IPS-20b (cell line): ENCODE results near the gene PANX1.
"Not testable (repeated sequence)": the region's sequence is repeated elsewhere in the genome, so short reads cannot be mapped to it uniquely, and the experiment has no call there.

Experiments
- H3K27ac ChIP-seq: one replicate; pipeline ENCODE4 v1.5.1; 2013; ENCODE audit warnings: low read length
- H3K27me3 ChIP-seq: 2 replicates; pipeline ENCODE4 v1.6.1; 2013; ENCODE audit warnings: mild to moderate bottlenecking, low read length, inconsistent platforms; ENCODE audit not compliant: insufficient read depth
- H3K36me3 ChIP-seq: 2 replicates; pipeline ENCODE4 v1.6.1; 2013; ENCODE audit warnings: low read depth, mild to moderate bottlenecking, inconsistent platforms, low read length, moderate library complexity; ENCODE audit not compliant: insufficient read depth
- H3K4me1 ChIP-seq: 2 replicates; pipeline ENCODE4 v1.6.1; 2013; ENCODE audit warnings: mild to moderate bottlenecking, control low read depth, inconsistent platforms, low read length, moderate library complexity; ENCODE audit not compliant: insufficient read depth
- H3K4me3 ChIP-seq: 2 replicates; pipeline ENCODE4 v1.5.1; 2013; ENCODE audit warnings: mild to moderate bottlenecking, low read length, inconsistent platforms
- H3K9ac ChIP-seq: 2 replicates; pipeline ENCODE4 v1.6.1; 2013; ENCODE audit warnings: low read depth, mild to moderate bottlenecking, inconsistent platforms, low read length, moderate library complexity
- H3K9me3 ChIP-seq: 2 replicates; pipeline ENCODE4 v1.6.1; 2013; ENCODE audit warnings: mild to moderate bottlenecking, low read depth, low read length, inconsistent platforms; ENCODE audit not compliant: insufficient read depth

Gene PANX1

GRCh38 chr11:94111241-94111640, 17.4 kb upstream of the PANX1 start:
- no peaks in the 10 kb centered on the region for H3K36me3 ChIP-seq
- H3K9me3 ChIP-seq = peaks cover 10% of the 10 kb centered on the region; the same call in 1 of the 2 replicates
- H3K9ac ChIP-seq = no peak overlapping the region
- H3K4me1 ChIP-seq = peaks cover 7% of the 10 kb centered on the region
- H3K4me3 ChIP-seq = no peak overlapping the region
- no peaks in the 10 kb centered on the region for H3K27me3 ChIP-seq
- H3K27ac ChIP-seq = no peak overlapping the region

GRCh38 chr11:94111660-94112059, 17.0 kb upstream of the PANX1 start:
- H3K27me3 ChIP-seq = no peaks in the 10 kb centered on the region
- no peaks in the 10 kb centered on the region for H3K36me3 ChIP-seq
- H3K4me1 ChIP-seq = peaks cover 7% of the 10 kb centered on the region
- no peak overlapping the region for H3K27ac ChIP-seq
- H3K9ac ChIP-seq = no peak overlapping the region
- H3K9me3 ChIP-seq = peaks cover 10% of the 10 kb centered on the region; the same call in 1 of the 2 replicates
- no peak overlapping the region for H3K4me3 ChIP-seq

- no peaks in the 10 kb centered on the region for H3K27me3 ChIP-seq
- no peaks in the 10 kb centered on the region for H3K36me3 ChIP-seq
- H3K9ac ChIP-seq = peak overlapping the region; percentile 14; the same call in 1 of the 2 replicates
- H3K4me3 ChIP-seq = no peak overlapping the region
- H3K4me1 ChIP-seq = peaks cover 7% of the 10 kb centered on the region
- H3K9me3 ChIP-seq = peaks cover 10% of the 10 kb centered on the region; the same call in 1 of the 2 replicates
- H3K27ac ChIP-seq = no peak overlapping the region
Measured at GRCh38 chr11:94112206-94112953, 16.3 kb upstream of the PANX1 start.

GRCh38 chr11:94117197-94117574, 11.5 kb upstream of the PANX1 start:
- H3K9ac ChIP-seq = no peak overlapping the region
- no peak overlapping the region for H3K27ac ChIP-seq
- H3K4me3 ChIP-seq = no peak overlapping the region
- H3K27me3 ChIP-seq = no peaks in the 10 kb centered on the region
- H3K9me3 ChIP-seq = peaks cover 8% of the 10 kb centered on the region; the same call in 1 of the 2 replicates
- no peaks in the 10 kb centered on the region for H3K36me3 ChIP-seq
- H3K4me1 ChIP-seq = peaks cover 29% of the 10 kb centered on the region

GRCh38 chr11:94117871-94118270, 10.8 kb upstream of the PANX1 start:
- Histone ChIP-seq H3K9me3 (peaks cover 8% of the 10 kb centered on the region; the same call in 1 of the 2 replicates), H3K9ac (no peak overlapping the region), H3K4me3 (no peak overlapping the region), H3K27ac (peak overlapping the region; percentile 71), H3K4me1 (peaks cover 26% of the 10 kb centered on the region), H3K27me3 (no peaks in the 10 kb centered on the region), H3K36me3 (no peaks in the 10 kb centered on the region)

GRCh38 chr11:94119676-94120075, 9.0 kb upstream of the PANX1 start:
- Histone ChIP-seq H3K4me3 (0 out of 2 replicates have a peak overlapping the region, but pooled peaks have one; percentile 33), H3K4me1 (peaks cover 22% of the 10 kb centered on the region; the same call in 1 of the 2 replicates), H3K27ac (peak overlapping the region; percentile 71), H3K9ac (peak overlapping the region; percentile 32; the same call in 1 of the 2 replicates)
- H3K27me3 ChIP-seq, H3K9me3 ChIP-seq, H3K36me3 ChIP-seq: not testable (repeated sequence)

GRCh38 chr11:94120516-94120915, 8.1 kb upstream of the PANX1 start:
- Histone ChIP-seq H3K4me3 (peak overlapping the region; percentile 33; the same call in 1 of the 2 replicates), H3K9me3 (peaks cover 12% of the 10 kb centered on the region), H3K27ac (peak overlapping the region; percentile 86), H3K9ac (peak overlapping the region; percentile 45; the same call in 1 of the 2 replicates), H3K4me1 (peaks cover 22% of the 10 kb centered on the region; the same call in 1 of the 2 replicates)
- not testable (repeated sequence) for H3K27me3 ChIP-seq, H3K36me3 ChIP-seq

- Histone ChIP-seq H3K27ac (peak overlapping the region; percentile 86), H3K27me3 (no peaks in the 10 kb centered on the region), H3K36me3 (no peaks in the 10 kb centered on the region)
Measured at GRCh38 chr11:94120946-94121345, 7.7 kb upstream of the PANX1 start.

GRCh38 chr11:94125407-94126115, 3.1 kb upstream of the PANX1 start:
- H3K27me3 ChIP-seq = no peaks in the 10 kb centered on the region
- H3K9ac ChIP-seq = no peak overlapping the region
- peaks cover 4% of the 10 kb centered on the region for H3K9me3 ChIP-seq
- H3K4me1 ChIP-seq = peaks cover 15% of the 10 kb centered on the region; the same call in 1 of the 2 replicates
- no peak overlapping the region for H3K27ac ChIP-seq
- no peak overlapping the region for H3K4me3 ChIP-seq
- H3K36me3 ChIP-seq = no peaks in the 10 kb centered on the region

More at GRCh38 chr11:94120946-94121345, 7.7 kb upstream of the PANX1 start:
- Histone ChIP-seq H3K4me1 (peaks cover 22% of the 10 kb centered on the region; the same call in 1 of the 2 replicates), H3K9ac (peak overlapping the region; percentile 45; the same call in 1 of the 2 replicates), H3K4me3 (peak overlapping the region; percentile 33; the same call in 1 of the 2 replicates), H3K9me3 (peaks cover 12% of the 10 kb centered on the region)

GRCh38 chr11:94127638-94128037, 1.0 kb upstream of the PANX1 start:
- Histone ChIP-seq H3K4me3 (peak overlapping the region; percentile 98), H3K36me3 (no peaks in the 10 kb centered on the region), H3K9ac (peak overlapping the region; percentile 95; the same call in 1 of the 2 replicates), H3K27ac (peak overlapping the region; percentile 89), H3K9me3 (peaks cover 4% of the 10 kb centered on the region), H3K4me1 (peaks cover 29% of the 10 kb centered on the region), H3K27me3 (no peaks in the 10 kb centered on the region)

GRCh38 chr11:94128291-94128745, 323 bp upstream of the PANX1 start:
- peak overlapping the region; percentile 95 for H3K9ac ChIP-seq
- peaks cover 32% of the 10 kb centered on the region for H3K4me1 ChIP-seq
- no peaks in the 10 kb centered on the region for H3K27me3 ChIP-seq
- peaks cover 4% of the 10 kb centered on the region for H3K9me3 ChIP-seq
- peak overlapping the region; percentile 89 for H3K27ac ChIP-seq
- H3K36me3 ChIP-seq = no peaks in the 10 kb centered on the region
- H3K4me3 ChIP-seq = peak overlapping the region; percentile 98
